Transverse colon (tissue), 4 donors: ENCODE measurements around the gene DPP8.

Experiments
- CTCF ChIP-seq, 5 experiments: fragments of 200-600 bp in 3 of 5; fragments of 450-650 bp in 2 of 5; sonication (generic) in 3 of 5; IDR thresholded peaks; 1 replicate in 2 of 5; 2 replicates in 3 of 5; pipeline ENCODE4 v1.5.1; 2016 to 2017; ENCODE audit warnings: antibody characterized with exemption in 5 of 5, inconsistent platforms in 3 of 5, mild to moderate bottlenecking in 2 of 5, moderate library complexity in 1 of 5
- EP300 ChIP-seq: sonication (generic); formaldehyde crosslinking; IDR thresholded peaks from one replicate; pipeline ENCODE4 v1.6.1; 2017; ENCODE audit warnings: antibody characterized with exemption, low read depth
- POLR2A ChIP-seq: fragments of 450-650 bp; IDR thresholded peaks from one replicate; pipeline ENCODE4 v1.6.1; 2016; ENCODE audit warnings: antibody characterized with exemption, mild to moderate bottlenecking, moderate library complexity
- POLR2AphosphoS5 ChIP-seq, 3 donors: sonication (generic); formaldehyde crosslinking; IDR thresholded peaks; one replicate each; pipeline ENCODE4 v1.6.1; 2016; ENCODE audit warnings: antibody characterized with exemption in 3 of 3

GRCh38 chr15:65551183-65551582 lies 33.7 kb upstream of the DPP8 start:
- TF ChIP-seq POLR2A (no peak), POLR2AphosphoS5 (IDR thresholded peaks at IDR 0.05) (no peak), CTCF (IDR thresholded peaks at IDR 0.05) (no peak), EP300 (no peak)
